ENCODE data around the gene GABBR2.

- TF ChIP-seq CTCF (IDR thresholded peaks at IDR 0.05): no peak
- TF ChIP-seq TCF7L2 (IDR thresholded peaks at IDR 0.05; ENCODE audit: low read depth, low read length): no peak
- TF ChIP-seq REST (IDR thresholded peaks at IDR 0.05; ENCODE audit: insufficient read depth in 1 of 2, low read depth in 2 of 2, low read length in 1 of 2): no peak
- TF ChIP-seq POLR2AphosphoS5 (IDR thresholded peaks at IDR 0.05; ENCODE audit: low read depth, low read length): no peak
- TF ChIP-seq SIN3A (IDR thresholded peaks at IDR 0.05; ENCODE audit: borderline replicate concordance, insufficient read depth, low read depth, low read length): no peak
These were observed 453.6 kb downstream of the GABBR2 start for GRCh38 chr9:98255061-98255577.
